ENCODE results near the gene ABRACL.

DNA sequence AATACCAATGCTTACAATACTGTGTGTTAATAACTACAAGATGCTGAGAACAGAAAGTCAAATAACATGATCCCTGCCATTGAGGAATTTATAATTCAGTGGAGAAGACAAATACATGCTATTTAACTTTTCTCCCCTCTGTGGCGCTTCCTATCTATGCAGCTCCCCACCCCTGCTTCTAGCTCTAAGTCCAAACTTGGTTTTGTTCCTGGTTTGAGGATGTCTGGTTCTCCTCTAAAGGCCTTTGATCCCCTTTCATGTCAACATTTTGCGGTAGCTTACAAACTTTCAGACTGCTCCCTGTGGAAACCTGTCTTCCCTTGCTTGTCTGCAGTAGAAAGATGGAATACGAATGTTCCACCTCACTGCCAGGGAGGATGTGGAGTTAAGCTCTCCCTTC, 22.1 kb upstream of the ABRACL start:
- TF ChIP-seq CTCF (IDR thresholded peaks at IDR 0.05; ENCODE audit: extremely low read depth in 1 of 2, insufficient read depth in 1 of 2, low read depth in 1 of 2, low read length in 2 of 2) (no peak), POLR2A (IDR thresholded peaks at IDR 0.05; ENCODE audit: low read depth, low read length) (no peak), POLR2AphosphoS5 (IDR thresholded peaks at IDR 0.05; ENCODE audit: insufficient read depth, low read depth, low read length) (no peak), EZH2 (IDR thresholded peaks at IDR 0.05; ENCODE audit: borderline replicate concordance, low read depth, low read length, severe bottlenecking) (no peak), MAX (IDR thresholded peaks at IDR 0.05; ENCODE audit: insufficient read depth, insufficient read length) (no peak), GATA2 (IDR thresholded peaks at IDR 0.05; ENCODE audit: insufficient read depth, insufficient read length, low read depth, low read length) (no peak)
